ENCODE results near the gene CISTR.

- TF ChIP-seq, protein P1, sequence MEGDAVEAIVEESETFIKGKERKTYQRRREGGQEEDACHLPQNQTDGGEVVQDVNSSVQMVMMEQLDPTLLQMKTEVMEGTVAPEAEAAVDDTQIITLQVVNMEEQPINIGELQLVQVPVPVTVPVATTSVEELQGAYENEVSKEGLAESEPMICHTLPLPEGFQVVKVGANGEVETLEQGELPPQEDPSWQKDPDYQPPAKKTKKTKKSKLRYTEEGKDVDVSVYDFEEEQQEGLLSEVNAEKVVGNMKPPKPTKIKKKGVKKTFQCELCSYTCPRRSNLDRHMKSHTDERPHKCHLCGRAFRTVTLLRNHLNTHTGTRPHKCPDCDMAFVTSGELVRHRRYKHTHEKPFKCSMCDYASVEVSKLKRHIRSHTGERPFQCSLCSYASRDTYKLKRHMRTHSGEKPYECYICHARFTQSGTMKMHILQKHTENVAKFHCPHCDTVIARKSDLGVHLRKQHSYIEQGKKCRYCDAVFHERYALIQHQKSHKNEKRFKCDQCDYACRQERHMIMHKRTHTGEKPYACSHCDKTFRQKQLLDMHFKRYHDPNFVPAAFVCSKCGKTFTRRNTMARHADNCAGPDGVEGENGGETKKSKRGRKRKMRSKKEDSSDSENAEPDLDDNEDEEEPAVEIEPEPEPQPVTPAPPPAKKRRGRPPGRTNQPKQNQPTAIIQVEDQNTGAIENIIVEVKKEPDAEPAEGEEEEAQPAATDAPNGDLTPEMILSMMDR (IDR thresholded peaks at IDR 0.05; ENCODE audit: insufficient read depth, low read length): no peak
- TF ChIP-seq POLR2AphosphoS5 (IDR thresholded peaks at IDR 0.05; ENCODE audit: low read depth) (no peak), GABPA (IDR thresholded peaks at IDR 0.05; ENCODE audit: low read depth) (no peak), REST (IDR thresholded peaks at IDR 0.05; ENCODE audit: insufficient replicate concordance, low read depth) (no peak)
Observed at GRCh38 chr12:53755893-53756292, 4.1 kb upstream of the CISTR start.

Data from HL-60 (cell line).